Lung (tissue), 12 donors: ENCODE results near the gene TFIP11. TPM values are rescaled to one million over a fixed set of nuclear protein-coding genes. Genes with fewer than 3 reads are reported as not detected.

Experiments
- ATAC-seq: fragments of 200-7000 bp; cut with Tn5 transposase; one replicate; pipeline ENCODE4 v1.9.1; 2020; ENCODE audit warnings: moderate number of reproducible peaks; ENCODE audit not compliant: insufficient read depth, low FRiP score
- DNase-seq, 3 donors: peaks; one replicate each; pipeline ENCODE4 v3.0.0-alpha.2; 2013 to 2017
- H3K27ac ChIP-seq, 2 donors: one replicate each; pipeline ENCODE4 v1.5.1; 2013; ENCODE audit warnings: mild to moderate bottlenecking in 2 of 2, moderate library complexity in 2 of 2, control low read depth in 1 of 2, inconsistent platforms in 1 of 2, low read depth in 1 of 2, low read length in 1 of 2
- H3K27me3 ChIP-seq, 3 donors: one replicate each; pipeline ENCODE4 v1.5.1; 2013; ENCODE audit warnings: low read length in 2 of 3; ENCODE audit not compliant: control insufficient read depth in 3 of 3, insufficient read depth in 3 of 3
- H3K36me3 ChIP-seq, 4 donors: one replicate each; pipeline ENCODE4 v1.5.1; 2013; ENCODE audit warnings: low read length in 4 of 4, mild to moderate bottlenecking in 1 of 4, moderate library complexity in 1 of 4; ENCODE audit not compliant: control insufficient read depth in 4 of 4, insufficient read depth in 4 of 4
- H3K4me1 ChIP-seq, 5 donors: one replicate each; pipeline ENCODE4 v1.5.1; 2013; ENCODE audit warnings: low read length in 5 of 5, mild to moderate bottlenecking in 2 of 5, moderate library complexity in 1 of 5; ENCODE audit not compliant: control insufficient read depth in 5 of 5, insufficient read depth in 5 of 5
- H3K4me3 ChIP-seq: one replicate; pipeline ENCODE4 v1.5.1; 2013; ENCODE audit warnings: mild to moderate bottlenecking, control low read depth, moderate library complexity
- H3K9ac ChIP-seq, 2 donors: one replicate each; pipeline ENCODE4 v1.5.1; 2013; ENCODE audit warnings: low read length in 2 of 2, control low read depth in 1 of 2; ENCODE audit not compliant: insufficient read depth in 1 of 2
- H3K9me3 ChIP-seq, 4 donors: one replicate each; pipeline ENCODE4 v1.5.1; 2013; ENCODE audit warnings: low read length in 3 of 4, mild to moderate bottlenecking in 1 of 4, moderate library complexity in 1 of 4; ENCODE audit not compliant: control insufficient read depth in 4 of 4, insufficient read depth in 3 of 4
- CTCF ChIP-seq: IDR thresholded peaks from 2 replicates; pipeline ENCODE4 v1.5.1; 2012; ENCODE audit warnings: mild to moderate bottlenecking; ENCODE audit errors: control extremely low read depth, extremely low read depth
- WGBS, 2 donors: extraction: QIAGEN DNeasy Blood & Tissue Kit; methylation state at CpG; one replicate each; pipeline ENCODE4 v1.1.7; 2013; 5-methylcytosine and 5-hydroxymethylcytosine counted together
- polyA plus RNA-seq, 2 donors: library from polyadenylated mRNA; stranded (reverse); fragments of 200-250 nt; gene quantifications; one replicate each; pipeline ENCODE4 v1.2.1, GENCODE V29; 2013
- total RNA-seq, 2 donors: library from RNA; depleted of rRNA in 1 of 2; stranded (reverse); fragments of >200 nt in 1 of 2; gene quantifications; one replicate each; pipeline ENCODE4 v1.2.1, GENCODE V29; 2014 to 2021
- donor health status: control.
- donor health status: control.
- donor health status: Bipolar disorder and iron deficiency.
- donor health status: healthy.
- donor health status: DM: yes; HTN: yes; CAD: no.

The TFIP11 gene
- total and polyA plus RNA-seq, 4 donors: 18.4 to 37.2 (median 24.5) TPM

- ATAC-seq (no peak), DNase-seq (no peak)
- peaks cover 0 to 18% (median 7%) of the 10 kb centered on the region in 5 donors for H3K4me1 ChIP-seq
- no peak for TF ChIP-seq CTCF
- no peaks in the 10 kb centered on the region for H3K27me3 ChIP-seq
- no peak overlapping the region for H3K27ac ChIP-seq
- 45 to 80% methylated on average over 4 of the region's 4 CpGs for WGBS, 2 donors
- peaks cover 3 to 33% (median 16%) of the 10 kb centered on the region in 4 donors for H3K36me3 ChIP-seq
- H3K4me3 ChIP-seq: no peak overlapping the region
- no peaks in the 10 kb centered on the region for H3K9me3 ChIP-seq
- no peak overlapping the region for H3K9ac ChIP-seq
Measured at GRCh38 chr22:26476705-26477340, 35.5 kb downstream of the TFIP11 start.

GRCh38 chr22:26474682-26475081, 37.6 kb downstream of the TFIP11 start:
- Histone ChIP-seq H3K27me3 (no peaks in the 10 kb centered on the region), H3K9me3 (no peaks in the 10 kb centered on the region), H3K4me3 (no peak overlapping the region), H3K4me1 (peaks cover 0 to 5% (median 0%) of the 10 kb centered on the region in 5 donors), H3K27ac (no peak overlapping the region), H3K9ac (no peak overlapping the region), H3K36me3 (peaks cover 14 to 46% (median 36%) of the 10 kb centered on the region in 4 donors)
- DNase-seq (no peak), ATAC-seq (no peak)
- TF ChIP-seq CTCF: no peak

- 80 to 84% methylated on average over 5 of the region's 5 CpGs for WGBS, 2 donors
- peaks cover 24 to 56% (median 43%) of the 10 kb centered on the region in 4 donors for H3K36me3 ChIP-seq
Measured at GRCh38 chr22:26471522-26471921, 40.8 kb downstream of the TFIP11 start.

More at GRCh38 chr22:26471522-26471921, 40.8 kb downstream of the TFIP11 start:
- no peaks in the 10 kb centered on the region for H3K4me1 ChIP-seq
- DNase-seq: no peak
- H3K4me3 ChIP-seq: no peak overlapping the region
- no peak overlapping the region for H3K9ac ChIP-seq
- no peak for TF ChIP-seq CTCF
- H3K9me3 ChIP-seq: no peaks in the 10 kb centered on the region
- peak; percentile 47 for ATAC-seq
- H3K27ac ChIP-seq: peak overlapping the region in 1 of 2 donors; percentile 52
- no peaks in the 10 kb centered on the region for H3K27me3 ChIP-seq
